Prostate gland (tissue), 2 donors: ENCODE measurements around the gene FAM234A. TPM values are rescaled to one million over a fixed set of nuclear protein-coding genes. Genes with fewer than 3 reads are reported as not detected.

Experiments used
- DNase-seq: peaks from one replicate; pipeline ENCODE4 v3.0.0-alpha.2; 2019; ENCODE audit warnings: low spot score
- H3K27ac ChIP-seq, 2 donors: fragments of 200-600 bp; sonication (generic); 2 replicates each; pipeline ENCODE4 v1.5.1; 2017 to 2019
- H3K27me3 ChIP-seq: fragments of 200-600 bp; sonication (generic); replicated peaks from 2 replicates; pipeline ENCODE4 v1.5.1; 2019; ENCODE audit not compliant: insufficient read depth
- H3K36me3 ChIP-seq, 2 donors: fragments of 200-600 bp; sonication (generic); 1 replicate in 1 of 2; 2 replicates in 1 of 2; pipeline versions ENCODE4 v1.5.1 to v1.8.1; 2017 to 2019
- H3K4me1 ChIP-seq: fragments of 200-600 bp; sonication (generic); replicated peaks from 2 replicates; pipeline ENCODE4 v1.5.1; 2019
- H3K4me3 ChIP-seq, 2 donors: fragments of 200-600 bp; sonication (generic); 2 replicates each; pipeline ENCODE4 v1.5.1; 2017 to 2019
- H3K9me3 ChIP-seq: fragments of 200-600 bp; sonication (generic); 2 replicates; pipeline ENCODE4 v1.5.1; 2017
- CTCF ChIP-seq, 4 experiments: fragments of 200-600 bp in 2 of 4; fragments of 450-650 bp in 2 of 4; sonication (generic) in 2 of 4; IDR thresholded peaks; 1 replicate in 3 of 4; 2 replicates in 1 of 4; pipeline ENCODE4 v1.5.1; 2016 to 2019; ENCODE audit warnings: antibody characterized with exemption in 4 of 4, mild to moderate bottlenecking in 2 of 4, moderate library complexity in 2 of 4
- POLR2A ChIP-seq: fragments of 450-650 bp; IDR thresholded peaks from one replicate; pipeline ENCODE4 v1.6.1; 2016; ENCODE audit warnings: antibody characterized with exemption, mild to moderate bottlenecking
- POLR2AphosphoS5 ChIP-seq: sonication (generic); formaldehyde crosslinking; IDR thresholded peaks from one replicate; pipeline ENCODE4 v1.6.1; 2017; ENCODE audit warnings: antibody characterized with exemption
- WGBS: methylation state at CpG from one replicate; pipeline ENCODE4 v1.1.5; 2018; 5-methylcytosine and 5-hydroxymethylcytosine counted together
- intact Hi-C: fragments of 100-400 bp; cut with DNase I; formaldehyde crosslinking; loops from one replicate; pipeline ENCODE4 v1.14.2; 2022
- total RNA-seq, 2 donors: library from RNA; depleted of rRNA; stranded (reverse); fragments of >200 nt; gene quantifications; one replicate each; pipeline ENCODE4 v1.1.0, GENCODE V29; 2016

Gene FAM234A
- total RNA-seq, 2 donors from 2014 or later: 83.8 to 114 TPM

- intact Hi-C loops: no loop called here
Observed at GRCh38 chr16:245105-245504, 10.5 kb downstream of the FAM234A start.

GRCh38 chr16:247027-247426, 12.4 kb downstream of the FAM234A start:
- TF ChIP-seq POLR2A (no peak), POLR2AphosphoS5 (no peak), CTCF (IDR thresholded peaks at IDR 0.05) (no peak)
- no peak for DNase-seq
- WGBS: 90% methylated on average over 12 of the region's 12 CpGs

More at GRCh38 chr16:245105-245504, 10.5 kb downstream of the FAM234A start:
- Histone ChIP-seq H3K36me3 (no peaks in the 10 kb centered on the region), H3K27ac (no peak overlapping the region), H3K4me3 (no peak overlapping the region), H3K27me3 (no peaks in the 10 kb centered on the region), H3K4me1 (no peaks in the 10 kb centered on the region), H3K9me3 (no peaks in the 10 kb centered on the region)
- no peak for TF ChIP-seq CTCF (IDR thresholded peaks at IDR 0.05)
- TF ChIP-seq POLR2AphosphoS5: no peak
- no peak for TF ChIP-seq POLR2A
- no peak for DNase-seq
- WGBS: 94% methylated on average over 9 of the region's 9 CpGs

GRCh38 chr16:249431-249830, 14.8 kb downstream of the FAM234A start:
- H3K36me3 ChIP-seq: no peaks in the 10 kb centered on the region
- intact Hi-C loops: no loop called here
- TF ChIP-seq POLR2A: no peak
- no peak for TF ChIP-seq POLR2AphosphoS5
- WGBS: 85% methylated on average over 12 of the region's 12 CpGs
- H3K27me3 ChIP-seq: no peaks in the 10 kb centered on the region
- no peak for DNase-seq
- no peak overlapping the region for H3K4me3 ChIP-seq
- H3K4me1 ChIP-seq: no peaks in the 10 kb centered on the region
- H3K9me3 ChIP-seq: no peaks in the 10 kb centered on the region
- H3K27ac ChIP-seq: no peak overlapping the region

More at GRCh38 chr16:247027-247426, 12.4 kb downstream of the FAM234A start:
- H3K27me3 ChIP-seq: no peaks in the 10 kb centered on the region
- H3K27ac ChIP-seq: no peak overlapping the region
- no peaks in the 10 kb centered on the region for H3K9me3 ChIP-seq
- intact Hi-C loops: no loop called here
- no peak overlapping the region for H3K4me3 ChIP-seq
- no peaks in the 10 kb centered on the region for H3K36me3 ChIP-seq
- no peaks in the 10 kb centered on the region for H3K4me1 ChIP-seq

GRCh38 chr16:252366-253337, 18.0 kb downstream of the FAM234A start:
- no peaks in the 10 kb centered on the region for H3K4me1 ChIP-seq
- peaks cover 0 to 8% of the 10 kb centered on the region in 2 donors for H3K36me3 ChIP-seq
- H3K27ac ChIP-seq: no peak overlapping the region
- intact Hi-C loops: no loop called here
- no peak for DNase-seq
- WGBS: 76% methylated on average over 30 of the region's 30 CpGs
- TF ChIP-seq POLR2A: no peak
- TF ChIP-seq POLR2AphosphoS5: no peak
- no peak for TF ChIP-seq CTCF (IDR thresholded peaks at IDR 0.05)
- H3K27me3 ChIP-seq: no peaks in the 10 kb centered on the region
- no peak overlapping the region for H3K4me3 ChIP-seq
- H3K9me3 ChIP-seq: no peaks in the 10 kb centered on the region

GRCh38 chr16:253833-254232, 19.2 kb downstream of the FAM234A start:
- Histone ChIP-seq H3K36me3 (peaks cover 0 to 8% of the 10 kb centered on the region in 2 donors), H3K27ac (no peak overlapping the region), H3K4me1 (no peaks in the 10 kb centered on the region), H3K27me3 (no peaks in the 10 kb centered on the region), H3K9me3 (no peaks in the 10 kb centered on the region), H3K4me3 (no peak overlapping the region)
- no peak for TF ChIP-seq CTCF (IDR thresholded peaks at IDR 0.05)
- no peak for TF ChIP-seq POLR2A
- no peak for TF ChIP-seq POLR2AphosphoS5
- intact Hi-C loops: no loop called here
- WGBS: 90% methylated on average over 6 of the region's 6 CpGs
- DNase-seq: no peak
